GM19468 (cell line): ENCODE results near the gene MGAT5.

Source experiments
- ATAC-seq: cut with Tn5 transposase; IDR thresholded peaks from one replicate; pipeline ENCODE4 v1.9.1; 2021; ENCODE audit warnings: mild to moderate bottlenecking, moderate library complexity, moderate number of reproducible peaks; ENCODE audit not compliant: unreplicated experiment; ENCODE audit errors: extremely low read depth

Gene MGAT5

DNA sequence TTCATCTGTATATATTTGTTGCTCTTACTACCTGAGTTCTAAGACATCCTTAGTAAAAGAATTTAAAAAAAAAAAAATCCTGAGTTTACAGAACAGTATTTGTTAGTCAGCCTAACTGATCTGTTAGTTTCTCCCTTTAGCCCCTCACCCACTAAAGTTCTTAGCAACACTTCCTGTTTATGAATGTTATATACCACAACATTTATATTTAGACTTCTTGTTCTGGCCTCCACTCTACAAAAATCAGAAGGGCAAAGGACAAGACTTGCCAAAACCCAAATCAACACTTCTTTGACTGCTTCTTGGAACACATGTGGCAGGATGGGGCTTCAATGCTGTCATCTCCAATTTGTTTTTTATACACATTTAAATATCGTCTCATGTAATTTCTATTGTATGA is 71.1 kb downstream of the MGAT5 start:
- ATAC-seq = no peak

DNA sequence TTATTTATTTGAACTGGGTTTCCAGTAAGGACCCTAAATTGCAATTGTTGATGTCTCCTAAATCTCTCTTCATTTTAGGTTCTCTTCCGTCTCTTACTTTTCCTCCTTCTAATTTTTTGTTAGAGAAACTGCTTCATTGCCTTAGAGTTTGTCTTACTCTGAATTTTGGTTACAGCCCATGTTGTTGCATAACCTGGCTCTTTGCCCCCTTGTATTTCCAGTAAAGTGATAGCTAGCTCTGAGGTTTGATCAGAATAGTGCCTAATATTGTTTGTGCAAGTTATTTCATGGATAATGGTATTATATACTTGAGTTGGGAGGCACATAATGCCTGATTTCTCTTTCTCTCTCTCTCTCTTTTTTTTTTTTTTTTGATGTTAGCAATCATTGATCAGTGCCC is 71.8 kb downstream of the MGAT5 start:
- ATAC-seq = no peak

- ATAC-seq = no peak
Measured at GRCh38 chr2:134327367-134327766, 73.5 kb downstream of the MGAT5 start.

GRCh38 chr2:134331081-134331480 is 77.2 kb downstream of the MGAT5 start:
- no peak for ATAC-seq

DNA sequence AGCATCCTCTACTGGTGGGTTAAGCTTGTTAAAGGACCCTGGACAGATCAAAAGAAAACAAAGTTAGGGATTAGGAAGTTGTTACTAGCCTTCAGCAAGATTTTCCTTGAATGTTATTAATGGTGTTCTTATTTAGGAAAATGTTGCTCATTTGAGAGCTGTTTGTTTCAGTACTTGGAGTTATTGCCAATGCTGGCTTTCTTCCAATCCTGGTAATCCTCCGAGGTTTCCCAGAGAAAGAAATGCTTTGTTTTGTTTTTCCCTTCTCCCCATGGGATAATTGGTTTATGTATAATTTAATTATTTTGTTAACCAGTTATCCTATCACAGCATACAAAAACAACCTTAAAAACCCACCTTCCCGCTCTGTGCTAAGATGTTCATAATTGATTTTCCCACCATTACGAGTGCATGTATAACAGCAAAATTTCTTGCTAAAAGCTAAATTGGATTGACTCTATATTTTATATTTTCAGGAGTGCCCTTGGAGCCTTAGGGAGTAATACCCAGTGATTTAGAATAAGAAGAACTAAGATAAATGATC is 79.8 kb downstream of the MGAT5 start:
- no peak for ATAC-seq

DNA sequence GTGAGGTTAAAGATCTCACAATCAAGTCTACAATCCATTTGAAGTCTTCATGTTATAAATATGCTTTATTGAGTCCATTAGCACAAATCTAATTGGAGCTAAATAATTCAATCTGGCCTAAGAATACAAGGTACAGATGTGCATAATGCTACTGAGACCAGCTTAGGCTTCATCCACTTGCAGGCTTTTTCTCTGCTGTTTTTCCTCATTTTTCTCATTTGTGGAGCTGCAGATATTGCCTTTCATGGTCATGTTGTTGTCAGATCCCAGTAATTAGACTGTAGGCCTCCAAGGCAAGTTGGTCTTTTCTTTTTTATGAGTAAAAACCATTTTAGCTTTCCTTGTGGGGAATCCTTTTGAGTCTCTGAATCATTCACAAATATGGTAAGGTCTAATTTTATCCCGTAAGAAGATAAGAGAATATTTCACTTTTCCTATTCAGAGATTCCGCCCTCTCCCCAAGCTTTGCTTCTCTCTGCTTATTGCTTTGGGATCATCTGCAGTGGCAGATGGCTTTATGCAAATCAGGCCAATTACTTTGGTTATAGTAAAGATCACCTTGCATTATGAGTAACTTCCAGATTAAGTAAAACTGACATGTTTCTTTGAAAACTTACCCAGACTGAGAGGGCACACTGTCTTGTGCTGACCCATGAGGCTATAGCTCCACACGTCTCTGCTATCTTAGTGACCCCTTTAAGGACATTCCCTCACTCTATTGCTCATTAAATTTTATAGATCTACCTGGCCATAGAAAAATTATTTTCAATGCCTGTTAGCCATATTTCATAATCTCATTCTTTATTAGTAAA is 80.9 kb downstream of the MGAT5 start:
- no peak for ATAC-seq

DNA sequence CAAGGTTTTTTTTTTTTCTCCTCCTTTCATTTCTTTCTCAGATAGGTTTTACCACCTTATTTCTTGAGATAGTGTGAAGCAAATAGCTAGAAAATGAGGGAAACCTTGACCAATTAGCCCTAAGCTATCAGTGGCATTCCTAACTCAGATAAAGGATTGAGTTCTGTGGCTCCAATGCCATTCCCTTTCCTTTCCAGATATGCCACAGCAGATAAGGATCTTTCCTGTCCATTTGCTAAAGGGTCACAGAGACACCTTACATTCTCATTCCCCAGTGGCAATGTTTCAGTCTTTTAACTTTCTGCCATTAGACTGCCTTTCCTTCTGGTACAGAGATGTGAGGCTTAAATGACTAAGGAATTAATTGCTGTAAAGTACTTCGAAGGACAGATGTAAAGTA is 81.7 kb downstream of the MGAT5 start:
- no peak for ATAC-seq

DNA sequence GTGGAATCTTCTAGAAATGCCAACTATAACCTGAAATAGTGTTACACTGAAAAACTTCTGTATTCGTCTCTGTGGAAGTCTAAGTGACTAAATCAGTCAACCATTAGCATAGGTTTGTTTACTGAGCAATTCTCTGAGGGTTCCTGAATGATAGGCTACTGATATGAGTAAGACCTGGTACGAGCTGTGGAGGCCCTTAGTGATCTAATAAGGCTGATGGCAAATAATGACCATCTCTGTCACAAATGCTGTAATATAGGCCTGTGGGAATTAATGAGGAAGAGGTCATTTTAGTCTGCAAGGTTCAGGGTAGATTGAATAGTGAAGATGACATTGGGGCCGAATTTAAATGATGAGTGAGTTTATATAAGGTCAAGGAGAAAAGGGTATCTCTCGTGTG is 82.5 kb downstream of the MGAT5 start:
- peak; percentile 35 for ATAC-seq

- no peak for ATAC-seq
Measured at GRCh38 chr2:134336921-134337320, 83.0 kb downstream of the MGAT5 start.

GRCh38 chr2:134337631-134338030 is 83.8 kb downstream of the MGAT5 start:
- ATAC-seq = no peak

DNA sequence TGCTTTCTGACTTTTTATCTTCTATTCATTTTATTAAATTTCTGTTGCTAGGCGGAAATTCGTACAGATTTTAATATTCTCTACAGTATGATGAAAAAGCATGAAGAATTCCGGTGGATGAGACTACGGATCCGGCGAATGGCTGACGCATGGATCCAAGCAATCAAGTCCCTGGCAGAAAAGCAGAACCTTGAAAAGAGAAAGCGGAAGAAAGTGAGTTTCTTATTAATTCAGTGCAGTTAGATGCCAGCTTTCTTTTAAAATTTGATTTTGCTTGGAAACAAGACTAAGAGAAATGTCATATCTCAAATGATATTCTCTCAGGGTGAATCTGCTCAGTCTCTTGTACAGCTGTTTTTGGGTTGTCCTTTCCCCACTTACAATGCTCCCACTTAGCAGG is 84.3 kb downstream of the MGAT5 start:
- no peak for ATAC-seq

- ATAC-seq = no peak
Measured at GRCh38 chr2:134341476-134341875, 87.6 kb downstream of the MGAT5 start.

- ATAC-seq = no peak
Measured at GRCh38 chr2:134344954-134345697, 91.3 kb downstream of the MGAT5 start.

DNA sequence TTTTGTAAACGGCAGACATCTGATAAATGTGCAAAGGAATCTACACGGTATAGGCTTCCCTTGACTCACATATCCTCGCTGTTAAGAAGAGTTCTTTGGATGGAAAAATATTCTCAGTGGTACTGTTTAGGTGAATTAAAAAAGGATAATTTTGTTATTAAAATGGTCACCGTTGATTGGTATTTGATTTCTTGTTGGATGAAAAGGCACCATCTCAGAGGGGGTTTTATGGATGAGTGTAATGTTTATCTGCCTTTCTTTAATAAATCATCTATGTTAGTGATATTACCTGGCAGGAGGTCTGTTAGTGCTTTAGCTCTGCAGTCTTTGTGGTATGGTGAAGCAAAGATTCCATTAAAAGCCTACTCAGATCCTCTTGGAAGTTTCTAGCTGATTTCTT is 92.3 kb downstream of the MGAT5 start:
- no peak for ATAC-seq

GRCh38 chr2:134347756-134348155 is 93.9 kb downstream of the MGAT5 start:
- ATAC-seq = no peak

GRCh38 chr2:134348239-134348638 is 94.4 kb downstream of the MGAT5 start:
- ATAC-seq = no peak

DNA sequence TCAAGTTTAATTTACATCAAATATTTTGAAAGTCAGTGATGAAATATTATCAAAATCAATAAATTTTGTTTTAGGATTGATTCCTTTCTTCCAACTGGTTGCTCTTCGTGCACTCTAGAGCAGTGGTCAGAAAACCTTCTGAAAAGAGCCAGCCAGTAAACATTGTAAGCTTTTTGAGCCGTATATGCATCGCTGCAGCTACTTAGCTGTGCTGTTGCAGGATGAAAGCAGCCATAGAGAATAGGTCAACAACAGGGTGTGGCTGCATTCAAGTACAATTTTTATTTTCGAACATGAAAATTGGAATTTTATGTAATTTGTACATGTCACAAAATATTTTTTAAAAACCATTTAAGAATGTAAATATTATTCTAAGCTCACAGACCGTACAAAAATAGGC is 94.9 kb downstream of the MGAT5 start:
- no peak for ATAC-seq

DNA sequence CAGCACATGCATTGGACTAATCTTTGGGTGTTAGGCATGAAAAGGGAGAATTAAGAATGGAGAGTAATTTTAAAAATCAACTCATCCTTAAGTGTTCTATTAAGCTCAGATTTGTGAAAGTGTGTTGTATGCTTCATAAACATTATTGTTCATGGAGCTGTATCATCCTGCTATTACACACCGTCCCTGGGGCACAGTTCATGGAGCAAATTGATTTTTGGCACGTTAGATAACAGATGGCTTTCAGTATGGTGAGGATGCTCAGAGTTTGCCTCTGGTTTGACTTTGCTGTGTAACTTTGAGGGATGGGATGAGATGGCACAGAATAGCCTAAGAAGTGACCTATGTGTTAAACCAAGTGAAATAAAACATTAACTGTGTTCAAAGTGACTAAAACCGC is 97.1 kb downstream of the MGAT5 start:
- no peak for ATAC-seq

- ATAC-seq = no peak
Measured at GRCh38 chr2:134351899-134352298, 98.0 kb downstream of the MGAT5 start.

GRCh38 chr2:134352844-134353243 is 99.0 kb downstream of the MGAT5 start:
- no peak for ATAC-seq

- no peak for ATAC-seq
Measured at GRCh38 chr2:134354611-134355010, 100.7 kb downstream of the MGAT5 start.
